ENCODE data around the gene PCDHB4.

- TF ChIP-seq CTCF (IDR thresholded peaks at IDR 0.05): peak; percentile 73
- TF ChIP-seq POLR2AphosphoS5 (IDR thresholded peaks at IDR 0.05; ENCODE audit: low read depth, low read length): no peak
- TF ChIP-seq SIN3A (IDR thresholded peaks at IDR 0.05; ENCODE audit: borderline replicate concordance, insufficient read depth, low read depth, low read length): no peak
- TF ChIP-seq REST (IDR thresholded peaks at IDR 0.05; ENCODE audit: insufficient read depth in 1 of 2, low read depth in 2 of 2, low read length in 1 of 2): no peak
- no peak for TF ChIP-seq TCF7L2 (IDR thresholded peaks at IDR 0.05; ENCODE audit: low read depth, low read length)
Measured at GRCh38 chr5:141172381-141173204, 51.0 kb downstream of the PCDHB4 start, which contains the start of gene PCDHB7.

Measured in Panc1 (cell line).